Measurements from ENCODE around the gene MPC2.

- TF ChIP-seq, protein P1, sequence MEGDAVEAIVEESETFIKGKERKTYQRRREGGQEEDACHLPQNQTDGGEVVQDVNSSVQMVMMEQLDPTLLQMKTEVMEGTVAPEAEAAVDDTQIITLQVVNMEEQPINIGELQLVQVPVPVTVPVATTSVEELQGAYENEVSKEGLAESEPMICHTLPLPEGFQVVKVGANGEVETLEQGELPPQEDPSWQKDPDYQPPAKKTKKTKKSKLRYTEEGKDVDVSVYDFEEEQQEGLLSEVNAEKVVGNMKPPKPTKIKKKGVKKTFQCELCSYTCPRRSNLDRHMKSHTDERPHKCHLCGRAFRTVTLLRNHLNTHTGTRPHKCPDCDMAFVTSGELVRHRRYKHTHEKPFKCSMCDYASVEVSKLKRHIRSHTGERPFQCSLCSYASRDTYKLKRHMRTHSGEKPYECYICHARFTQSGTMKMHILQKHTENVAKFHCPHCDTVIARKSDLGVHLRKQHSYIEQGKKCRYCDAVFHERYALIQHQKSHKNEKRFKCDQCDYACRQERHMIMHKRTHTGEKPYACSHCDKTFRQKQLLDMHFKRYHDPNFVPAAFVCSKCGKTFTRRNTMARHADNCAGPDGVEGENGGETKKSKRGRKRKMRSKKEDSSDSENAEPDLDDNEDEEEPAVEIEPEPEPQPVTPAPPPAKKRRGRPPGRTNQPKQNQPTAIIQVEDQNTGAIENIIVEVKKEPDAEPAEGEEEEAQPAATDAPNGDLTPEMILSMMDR (IDR thresholded peaks at IDR 0.05 in 4 of 5, conservative IDR thresholded peaks at IDR 0.05 in 1 of 5): no peak
- no peak for TF ChIP-seq POLR2A (IDR thresholded peaks at IDR 0.05)
These were observed 14.2 kb downstream of the MPC2 start for GRCh38 chr1:167922611-167923074.

Measured in gastrocnemius medialis (tissue), 4 donors.